ENCODE data around the gene MXD4.
"Not testable (repeated sequence)": the region's sequence is repeated elsewhere in the genome, so short reads cannot be mapped to it uniquely, and the experiment has no call there.

MXD4 gene

DNA sequence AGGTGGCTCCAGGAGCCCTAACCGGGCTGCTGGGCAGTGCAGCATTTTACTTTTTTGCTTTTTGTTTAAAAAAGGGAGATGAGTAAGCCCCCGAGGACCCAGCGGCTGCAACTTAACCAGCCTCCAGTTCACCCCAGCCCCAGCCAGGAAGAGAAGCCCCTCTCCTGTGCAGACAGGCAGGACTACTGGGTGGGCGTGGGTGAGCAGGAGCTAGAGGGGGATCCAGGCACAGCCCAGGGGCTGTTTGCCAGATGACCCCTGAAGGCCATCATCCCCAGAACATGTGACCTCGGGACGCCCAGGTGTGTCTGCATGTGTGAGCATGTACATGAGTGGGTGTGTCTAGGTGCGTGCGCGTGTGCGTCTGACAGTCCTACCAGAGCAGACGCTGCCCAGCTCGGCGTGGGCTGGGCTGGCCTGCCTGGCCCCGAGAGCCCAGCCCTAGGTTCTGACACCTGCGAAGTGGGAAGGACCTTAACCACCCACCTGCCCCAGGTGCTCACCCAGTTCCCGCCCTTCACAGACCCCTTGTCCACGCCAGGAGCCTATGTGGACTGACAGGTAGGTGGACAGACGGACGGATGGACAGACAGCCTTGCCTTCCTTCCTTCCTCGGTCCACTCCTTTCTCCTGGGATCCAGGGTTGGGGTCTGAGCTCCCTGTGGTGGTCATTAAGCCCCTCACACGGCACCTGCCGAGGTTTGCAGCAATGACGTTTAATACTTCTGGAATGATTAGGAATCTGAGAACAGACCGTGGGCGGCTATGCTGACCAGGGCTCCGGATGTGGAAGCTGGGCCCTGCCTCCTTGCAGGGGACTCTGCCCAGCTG lies 12.2 kb downstream of the MXD4 start:
- no peak for DNase-seq

DNA sequence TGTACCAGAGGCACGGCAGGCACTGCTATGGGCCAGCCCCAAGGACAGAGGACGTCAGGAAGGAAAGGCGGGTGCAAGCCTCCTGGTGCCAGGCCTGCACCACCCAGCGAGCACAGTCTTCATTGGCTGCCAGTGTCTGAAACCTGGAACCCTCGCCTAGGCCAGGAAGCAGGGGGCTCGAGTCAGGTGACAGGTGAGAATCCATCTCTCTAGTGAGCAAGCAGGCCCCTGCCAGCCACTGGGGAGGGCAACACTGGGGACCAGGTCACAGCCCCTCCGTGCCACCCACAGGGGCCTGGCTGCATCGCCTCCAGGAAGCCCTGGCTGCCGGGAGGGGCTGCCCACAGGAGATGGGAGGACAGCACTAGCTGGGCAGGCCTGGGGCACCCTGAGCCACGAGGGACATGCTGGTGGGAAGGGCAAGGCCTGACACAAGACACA lies 13.1 kb downstream of the MXD4 start:
- DNase-seq: no peak

DNA sequence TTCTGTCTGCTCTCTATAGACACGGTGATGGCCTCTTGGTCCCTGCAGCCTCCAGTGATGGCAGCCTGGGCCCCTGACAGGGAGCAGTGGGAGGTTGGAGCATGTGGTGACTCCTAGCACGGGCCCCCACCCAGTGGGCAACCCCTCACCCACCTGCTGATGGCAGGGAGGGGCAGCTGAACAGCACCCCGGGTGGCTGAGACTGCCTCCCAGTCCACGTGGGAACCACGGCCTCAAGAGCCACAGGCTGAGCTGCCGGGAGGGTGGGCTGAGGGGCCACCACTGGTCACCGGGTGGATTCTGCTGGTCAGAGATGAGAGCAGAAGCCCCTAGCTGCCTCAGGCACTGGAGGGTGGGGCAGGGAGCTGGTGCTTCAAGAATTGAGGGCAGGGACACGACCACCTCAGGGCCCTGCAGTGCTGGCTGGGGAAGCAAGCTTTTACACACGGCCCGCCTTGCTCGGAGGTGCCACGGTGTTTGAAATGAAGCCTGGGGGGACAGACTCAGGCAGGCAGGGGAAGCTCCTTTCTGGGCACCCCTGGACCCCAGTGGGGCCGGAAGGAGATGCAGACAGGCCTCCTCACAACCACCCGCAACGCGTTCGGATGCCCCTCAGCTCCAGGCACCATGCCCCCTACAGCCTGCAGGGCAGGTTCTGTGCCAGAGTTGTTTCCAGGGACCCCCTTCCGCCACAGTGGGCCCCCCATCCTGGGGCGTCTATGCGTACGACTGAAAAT lies 13.7 kb downstream of the MXD4 start:
- DNase-seq: no peak

DNA sequence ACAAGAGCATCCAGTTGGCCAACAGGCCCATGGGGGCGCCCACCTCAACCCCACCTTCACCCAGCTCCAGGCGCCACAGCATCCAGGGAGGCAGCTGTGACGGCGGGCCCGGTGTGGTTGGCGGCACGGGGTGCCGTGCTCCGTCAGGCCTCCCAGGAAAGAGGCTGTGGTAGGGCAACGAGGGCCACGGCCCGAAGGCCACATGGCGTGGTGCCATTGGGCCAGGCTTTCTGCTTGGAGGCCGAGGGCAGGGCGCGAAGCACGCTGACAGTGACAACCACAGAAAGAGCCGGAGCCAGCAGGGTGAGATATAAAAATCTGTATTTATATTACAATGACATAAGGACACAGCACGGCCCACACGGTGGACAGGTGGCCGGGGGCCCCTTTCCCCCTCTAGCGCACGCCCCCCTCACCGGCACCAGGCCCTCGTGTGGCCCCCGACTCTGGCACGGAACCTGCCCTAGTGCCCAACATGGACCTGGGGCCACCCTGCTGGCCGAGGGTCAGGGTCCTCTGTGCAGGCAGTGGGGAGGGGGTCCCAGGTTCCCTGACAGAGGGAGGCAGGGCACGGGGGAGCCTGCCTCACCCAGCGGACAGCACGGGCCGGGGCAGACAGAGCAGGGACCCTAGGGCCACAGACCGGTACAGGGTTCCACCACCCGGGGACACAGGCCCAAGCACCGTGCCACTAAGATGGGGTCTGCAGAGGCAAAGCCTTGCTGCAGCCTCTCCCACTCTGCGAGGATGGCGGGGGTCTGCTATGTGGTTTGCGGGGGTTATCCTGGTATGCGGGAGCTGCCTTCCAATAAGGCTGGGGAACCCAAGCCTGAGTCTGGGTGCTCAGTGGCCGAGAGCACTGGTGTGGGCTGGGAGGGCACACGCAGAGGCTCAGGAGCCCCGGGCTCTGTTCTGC lies 14.5 kb downstream of the MXD4 start:
- no peak for DNase-seq

DNA sequence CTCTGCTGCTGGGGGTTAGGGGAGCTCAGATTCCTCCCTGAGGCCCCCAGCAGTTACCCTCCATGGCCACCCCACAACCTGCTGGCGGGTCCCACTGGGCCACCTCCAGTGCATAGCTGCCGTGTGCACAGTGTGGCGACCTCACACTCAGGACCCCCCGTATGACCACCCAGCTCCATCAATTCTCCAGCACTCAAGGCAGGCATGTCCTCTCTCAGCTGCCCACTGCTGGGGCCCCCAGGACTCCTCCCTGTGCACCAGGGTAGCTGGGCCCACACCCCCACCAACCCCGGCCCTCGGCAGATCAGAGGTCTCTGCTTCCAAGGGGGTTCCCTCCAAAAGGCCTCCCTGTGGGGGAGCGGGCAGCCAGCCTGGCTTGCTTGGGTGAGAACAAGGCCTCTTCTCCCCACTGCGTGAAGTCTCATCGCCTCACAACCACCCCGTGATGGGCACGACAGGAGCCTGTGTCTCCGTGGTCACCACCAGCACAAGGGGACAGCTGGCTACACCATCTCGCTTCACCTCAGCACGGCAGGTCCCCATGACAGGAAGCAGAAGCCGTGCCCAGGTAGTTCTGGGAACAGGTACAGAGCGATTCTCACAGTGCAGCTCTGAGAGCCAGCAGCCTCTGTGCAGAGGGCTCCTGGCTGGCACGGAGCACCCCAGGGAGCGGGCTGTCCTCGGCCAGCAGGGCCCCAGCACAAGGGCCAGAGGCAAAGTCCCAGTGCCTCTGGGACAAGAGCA lies 15.4 kb downstream of the MXD4 start:
- no peak for DNase-seq

DNA sequence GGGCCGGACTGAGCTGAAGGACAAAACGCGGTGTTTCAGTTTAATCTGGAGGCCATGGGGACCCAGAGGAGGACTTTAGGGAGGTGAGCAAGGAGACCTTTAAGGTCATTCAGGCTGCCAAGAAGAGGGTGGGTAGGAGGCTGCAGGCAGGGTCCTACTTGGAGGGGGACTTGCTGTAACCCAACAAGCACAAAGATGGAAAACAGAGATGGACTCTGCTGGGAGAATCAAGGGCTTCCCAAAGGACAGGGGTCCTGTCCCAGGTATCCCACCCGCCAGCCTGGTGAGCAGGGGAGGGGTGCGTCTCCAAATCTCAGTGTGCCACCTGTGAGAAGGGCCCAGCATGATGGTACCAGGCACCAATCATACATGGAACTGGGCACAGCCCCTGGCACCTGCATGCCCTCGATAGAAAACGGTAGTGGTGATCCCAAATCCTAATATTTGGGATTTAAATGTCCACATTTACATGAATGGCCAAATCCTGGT lies 16.1 kb downstream of the MXD4 start:
- DNase-seq: no peak

DNA sequence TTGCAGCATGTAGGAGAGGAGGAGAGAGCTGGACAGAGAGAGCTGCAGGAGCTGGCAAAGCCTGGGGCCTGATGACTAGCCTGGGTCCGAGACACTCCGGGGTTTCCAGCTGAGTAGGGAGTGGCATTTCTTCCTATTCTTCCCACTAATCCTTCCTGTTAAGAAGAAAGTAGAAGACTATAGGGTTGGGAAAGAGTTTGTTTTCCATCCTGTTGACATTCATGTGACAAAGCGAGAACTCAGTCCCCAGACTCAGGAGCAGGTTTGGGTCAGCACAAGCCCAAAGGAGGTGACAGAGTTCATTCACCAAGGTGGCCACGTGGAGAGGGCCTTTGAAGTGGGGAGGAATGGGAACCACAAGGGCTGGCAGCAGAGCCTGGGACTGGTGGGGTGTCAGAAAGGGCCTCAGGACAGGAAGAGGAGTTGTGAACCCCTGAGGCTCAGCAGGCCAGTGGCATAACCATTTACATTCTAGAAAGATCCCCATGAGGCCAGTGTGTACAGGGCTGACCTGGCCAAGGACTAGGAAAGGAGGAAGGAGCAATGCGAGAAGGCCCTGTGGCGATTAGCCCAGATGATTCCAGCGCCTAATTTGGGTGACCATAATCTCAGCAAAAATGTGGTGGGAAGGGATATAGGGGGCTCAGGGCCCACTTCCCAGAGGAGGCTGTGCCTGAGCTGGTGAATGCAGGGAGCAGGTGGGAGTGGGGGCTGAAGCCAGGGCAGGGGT lies 16.7 kb downstream of the MXD4 start:
- no peak for DNase-seq

DNA sequence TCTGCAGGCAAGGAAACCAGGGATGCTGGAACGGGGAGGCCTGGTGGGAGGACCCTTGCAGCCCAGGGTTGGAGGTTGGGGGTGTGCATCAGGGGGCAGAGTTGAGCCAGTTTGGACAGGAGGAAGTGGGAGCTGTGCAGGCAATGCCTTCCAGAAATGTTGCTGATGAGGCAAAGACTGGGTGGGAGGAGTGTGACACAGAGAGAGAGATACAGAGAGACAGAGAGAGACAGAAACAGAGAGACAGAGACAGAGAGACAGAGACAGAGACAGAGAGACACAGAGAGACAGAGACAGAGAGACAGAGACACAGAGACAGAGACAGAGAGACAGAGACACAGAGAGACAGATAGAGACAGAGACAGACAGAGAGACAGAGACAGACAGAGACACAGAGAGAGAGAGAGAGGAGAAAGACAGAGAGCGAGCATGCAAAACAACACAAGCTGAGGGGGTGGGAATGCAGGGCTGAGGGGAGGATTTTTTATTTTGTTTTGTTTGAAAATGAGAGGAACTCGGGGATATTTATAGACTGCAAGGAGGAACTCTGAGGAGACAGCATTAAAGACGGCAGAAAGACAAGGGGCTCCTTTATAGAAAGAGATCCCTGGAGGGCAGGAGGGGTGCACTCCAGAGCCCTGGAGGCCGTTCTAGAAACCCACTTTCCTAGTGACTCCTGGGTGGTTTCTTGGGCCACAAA lies 18.1 kb downstream of the MXD4 start:
- DNase-seq: no peak

DNA sequence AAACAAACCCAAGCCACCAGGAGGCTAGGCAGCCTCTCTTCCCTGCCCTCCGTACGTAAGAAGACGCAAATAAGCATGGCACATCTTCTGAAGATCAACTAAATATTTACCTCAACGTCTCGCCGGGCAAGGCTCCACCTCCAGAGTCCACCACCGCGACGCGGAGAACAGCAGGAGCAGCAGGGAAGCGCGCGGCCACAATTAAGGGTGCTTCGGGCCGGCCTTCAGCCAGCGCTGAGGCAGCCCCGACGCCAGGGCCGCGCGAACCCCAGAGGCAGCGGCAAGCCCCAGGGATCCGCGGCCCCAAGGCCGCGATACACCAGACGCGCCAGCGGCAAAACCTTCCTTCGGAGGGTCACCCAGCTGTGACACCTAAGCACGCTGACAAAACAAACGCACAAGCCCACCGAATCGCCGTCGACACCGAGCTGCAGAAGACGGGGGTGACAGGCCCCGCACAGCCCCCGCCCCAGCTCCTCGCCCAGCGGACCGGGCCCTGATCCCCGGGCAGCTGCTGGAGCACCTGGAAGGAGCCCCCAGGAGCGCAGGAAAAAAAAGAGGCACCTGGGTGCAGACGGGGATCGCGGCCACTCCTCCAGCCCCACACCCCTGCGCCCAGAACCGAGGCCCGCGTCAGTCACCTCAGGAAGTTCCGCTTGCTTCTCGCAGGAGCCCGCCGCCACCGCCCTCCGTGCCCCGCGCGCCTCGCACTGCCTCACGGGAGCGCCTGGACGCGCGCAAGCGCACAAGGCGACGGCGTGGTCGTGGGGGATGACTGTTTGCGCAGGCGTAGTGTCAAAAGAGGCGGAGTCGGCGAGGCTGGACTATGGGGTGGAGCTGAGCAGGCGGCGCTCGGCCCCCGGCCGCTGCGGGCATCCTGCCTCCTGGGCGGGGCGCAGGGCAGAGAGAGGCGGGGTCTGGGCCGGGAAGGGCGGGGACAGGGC lies 20.2 kb downstream of the MXD4 start, which contains the start of the genes HAUS3 and POLN:
TSS of gene HAUS3 (minus strand) at position 712 of the 944 bp plus-strand sequence. CDS start 1,175 bp downstream, outside the sequence.
TSS of gene POLN (minus strand) at position 712 of the 944 bp plus-strand sequence. CDS start 12,890 bp downstream, outside the sequence.
- peak; percentile 98 for DNase-seq

DNA sequence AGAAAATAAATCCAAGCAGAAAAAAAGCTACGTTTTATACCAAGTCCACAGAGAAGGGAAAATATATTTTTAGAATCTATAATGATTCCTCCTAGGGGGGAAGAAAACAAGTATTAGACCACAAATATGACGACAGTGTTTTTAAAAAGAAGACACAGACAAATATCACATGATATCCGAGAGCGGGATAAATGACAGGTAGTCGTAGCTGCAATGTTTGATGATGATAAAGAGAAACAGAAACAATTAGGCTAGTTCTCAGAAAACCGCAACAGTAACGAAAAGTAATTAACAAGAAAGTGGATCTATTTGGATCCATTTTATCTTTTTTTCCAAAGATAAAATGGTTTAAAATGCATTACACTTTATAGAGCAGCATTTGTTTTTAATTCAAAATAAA lies 20.9 kb downstream of the MXD4 start:
- DNase-seq: no peak

DNA sequence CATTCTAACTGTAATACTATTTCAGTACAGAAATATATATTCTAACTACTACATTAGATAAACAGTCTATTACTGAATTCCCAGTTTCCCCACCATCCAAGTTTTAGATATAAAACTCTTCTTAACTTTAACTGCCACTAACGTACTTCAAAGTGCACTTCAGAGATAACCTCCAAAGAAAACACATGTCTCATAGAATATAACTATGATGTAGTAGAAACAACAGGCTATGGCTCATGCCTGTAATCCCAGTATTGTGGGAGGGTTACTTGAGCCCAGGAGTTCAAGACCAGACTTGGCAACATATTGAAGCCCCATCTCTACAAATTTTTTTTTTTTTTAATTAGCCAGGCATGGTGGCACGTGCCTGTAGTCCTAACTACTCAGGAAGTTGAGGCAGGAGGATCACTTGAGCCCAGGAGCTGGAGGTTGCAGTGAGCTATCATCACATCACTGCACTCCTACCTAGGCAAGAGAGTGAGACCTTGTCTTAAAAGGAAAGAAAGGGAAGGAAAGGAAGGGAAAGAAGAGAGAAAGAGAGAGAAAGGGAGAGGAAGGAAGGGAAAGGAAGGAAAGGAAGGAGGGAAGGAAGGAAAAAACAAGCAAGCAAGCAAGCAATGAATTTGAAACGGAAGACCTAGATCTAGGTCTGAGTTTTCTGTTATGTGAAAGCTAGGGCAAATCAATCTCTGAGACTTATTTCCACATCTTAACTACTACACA lies 24.8 kb downstream of the MXD4 start:
- no peak for DNase-seq

DNA sequence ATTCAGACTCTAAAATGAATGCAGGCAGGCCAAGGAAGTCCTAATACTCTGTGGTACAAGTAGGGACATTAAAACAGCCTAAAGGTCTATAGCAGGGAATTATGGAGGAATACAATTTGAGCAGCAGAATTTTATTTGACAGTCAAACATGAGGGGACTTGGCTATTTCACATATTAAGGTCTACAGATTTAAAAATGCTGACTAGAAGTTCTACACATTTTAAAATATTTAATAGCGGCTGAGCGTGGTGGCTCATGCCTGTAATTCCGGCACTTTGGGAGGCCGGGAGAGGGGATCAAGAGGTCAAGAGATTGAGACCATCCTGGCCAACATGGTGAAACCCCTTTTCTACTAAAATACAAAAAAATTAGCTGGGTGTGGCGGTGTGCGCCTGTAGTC lies 30.8 kb downstream of the MXD4 start:
- no peak for DNase-seq

DNA sequence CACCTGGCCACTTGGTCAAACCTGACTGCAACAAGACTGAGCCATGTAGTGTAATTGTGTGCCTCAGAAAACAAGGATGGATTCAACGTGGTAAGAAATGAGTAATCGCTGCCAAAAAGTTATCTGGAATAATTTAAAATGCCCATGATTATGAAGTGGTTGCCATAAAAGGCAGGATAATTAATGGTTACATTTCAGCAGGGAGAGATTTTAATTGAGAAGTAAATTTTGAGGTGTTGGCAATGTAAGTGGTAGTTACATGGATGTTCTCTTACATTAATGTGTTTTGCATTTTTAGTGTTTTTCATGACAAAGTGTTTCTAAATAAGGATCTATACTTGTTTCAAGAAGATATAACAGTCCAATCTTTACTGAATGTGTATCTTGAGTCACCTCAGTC lies 35.6 kb downstream of the MXD4 start:
- no peak for DNase-seq

DNA sequence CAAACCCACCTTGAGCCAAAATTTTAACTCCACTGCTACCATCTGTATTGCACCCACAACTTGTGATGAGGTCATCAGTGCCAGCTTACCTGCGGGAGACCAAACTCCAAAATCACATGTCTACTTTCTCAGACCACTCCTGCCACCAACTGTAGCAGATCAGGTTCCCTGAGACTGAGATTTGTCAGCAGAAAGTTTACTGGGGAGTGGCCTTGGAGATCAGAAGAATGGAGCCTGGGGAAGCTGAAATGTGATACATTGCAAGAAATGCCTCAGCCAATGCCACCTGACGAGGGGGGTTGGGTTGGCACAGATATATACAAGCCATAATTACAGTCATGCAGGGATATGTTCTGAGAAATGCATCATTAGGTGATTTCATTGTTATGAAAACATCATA lies 39.1 kb downstream of the MXD4 start:
- DNase-seq: no peak

DNA sequence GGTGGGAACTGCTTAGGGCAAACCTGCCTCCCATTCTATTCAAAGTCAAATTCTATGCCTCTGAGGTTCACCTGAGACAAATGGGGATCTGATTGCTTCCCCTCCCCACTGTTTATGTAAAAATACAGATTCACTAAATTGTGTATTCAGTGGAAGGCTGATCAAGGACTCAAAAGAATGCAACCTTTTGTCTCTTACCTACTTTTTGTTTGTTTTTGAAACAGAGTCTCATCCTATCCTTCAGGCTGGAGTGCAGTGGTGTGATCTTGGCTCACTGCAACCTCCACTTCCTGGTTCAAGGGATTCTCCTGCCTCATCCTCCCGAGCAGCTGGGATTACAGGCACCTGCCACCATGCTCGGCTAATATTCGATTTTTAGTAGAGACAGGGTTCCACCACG lies 40.5 kb downstream of the MXD4 start:
- DNase-seq: not testable (repeated sequence)

DNA sequence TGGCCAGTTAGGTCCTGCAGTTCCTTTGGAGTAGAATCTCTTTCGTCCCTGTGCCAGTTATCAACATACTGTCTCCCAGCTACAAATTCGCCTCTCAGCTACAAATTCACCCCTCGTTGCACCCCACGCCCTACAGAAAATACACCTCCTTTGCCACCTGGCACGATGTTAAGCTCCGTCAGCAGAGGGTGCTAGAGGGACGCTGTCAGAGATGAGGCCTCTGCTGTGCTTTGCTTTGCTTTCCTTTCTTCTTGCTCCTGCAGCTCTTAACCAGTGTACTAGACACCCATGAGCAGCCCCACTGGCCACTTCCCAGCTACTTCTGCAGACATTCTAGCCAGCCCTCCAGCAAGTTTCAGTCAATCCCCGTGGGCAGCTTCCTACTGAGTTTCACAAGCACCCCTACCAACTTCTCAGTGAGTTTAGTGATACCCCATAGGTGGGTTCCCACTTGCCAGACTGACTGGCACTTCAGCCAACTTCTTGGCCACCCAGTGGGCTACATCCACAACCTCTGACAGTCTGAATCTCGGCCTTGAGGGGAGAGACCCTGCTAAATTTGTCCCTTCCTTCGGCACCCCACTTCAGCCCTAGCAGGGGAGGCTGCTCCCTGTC lies 41.8 kb downstream of the MXD4 start:
- DNase-seq: peak; percentile 72

DNA sequence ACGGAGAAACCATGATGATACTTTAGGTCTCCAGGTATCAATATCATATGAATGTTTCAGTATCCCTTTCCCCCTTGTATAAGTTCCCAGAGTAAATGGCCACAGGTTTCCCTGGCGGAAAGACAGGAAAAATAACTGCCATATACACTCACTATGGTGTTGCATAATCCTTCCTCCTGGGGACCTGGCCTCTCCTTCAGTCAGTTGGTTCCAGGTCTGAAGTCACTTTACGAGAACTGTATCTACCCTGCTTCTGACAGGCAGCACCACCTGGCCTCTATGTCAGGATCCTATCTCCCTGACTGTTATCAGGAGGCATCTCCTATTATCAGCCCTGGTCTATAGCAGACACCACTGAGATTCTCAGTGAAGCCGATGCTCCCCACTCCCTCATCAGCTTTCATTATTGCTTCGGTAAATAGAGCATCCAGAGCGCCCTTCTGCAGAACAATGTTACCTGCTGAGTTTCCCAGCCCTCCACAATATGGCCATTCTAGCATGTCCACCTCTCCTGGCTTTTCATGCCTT lies 42.6 kb downstream of the MXD4 start:
- no peak for DNase-seq

DNA sequence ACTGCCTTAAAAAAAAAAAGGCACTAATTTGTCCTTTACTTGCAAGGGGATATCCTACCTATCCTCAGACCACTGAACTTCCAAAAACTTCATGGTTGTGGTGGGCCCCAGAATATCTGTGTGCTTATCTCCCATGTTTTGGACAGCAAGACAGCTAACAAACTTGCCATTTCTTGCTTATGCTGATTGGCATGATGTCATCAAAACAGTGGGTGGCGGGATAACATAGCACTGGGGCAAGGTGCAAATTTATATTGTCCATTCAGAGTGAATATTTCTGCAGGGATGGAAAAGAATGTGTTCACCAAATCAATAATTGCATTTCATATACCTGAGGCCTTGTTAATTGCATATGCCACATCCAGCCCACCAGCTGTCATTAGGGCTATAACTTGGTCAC lies 43.5 kb downstream of the MXD4 start:
- DNase-seq: no peak
